H54 (cell line): ENCODE results near the gene SPPL3.
"Not testable (repeated sequence)": the region's sequence is repeated elsewhere in the genome, so short reads cannot be mapped to it uniquely, and the experiment has no call there.

Experiments
- DNase-seq: peaks from one replicate; pipeline ENCODE4 v3.0.0; 2011; ENCODE audit warnings: low spot score, mixed read lengths; ENCODE audit not compliant: insufficient read length
- FAIRE-seq: peaks from 3 replicates; lab custom pipeline; 2011; peaks lifted over from hg19 to GRCh38; lab: Jason Lieb, UNC
- POLR2A ChIP-seq: IDR thresholded peaks from 2 replicates; pipeline ENCODE4 v1.6.1; 2011; ENCODE audit warnings: low read depth, mild to moderate bottlenecking, low read length

The SPPL3 gene, protein sequence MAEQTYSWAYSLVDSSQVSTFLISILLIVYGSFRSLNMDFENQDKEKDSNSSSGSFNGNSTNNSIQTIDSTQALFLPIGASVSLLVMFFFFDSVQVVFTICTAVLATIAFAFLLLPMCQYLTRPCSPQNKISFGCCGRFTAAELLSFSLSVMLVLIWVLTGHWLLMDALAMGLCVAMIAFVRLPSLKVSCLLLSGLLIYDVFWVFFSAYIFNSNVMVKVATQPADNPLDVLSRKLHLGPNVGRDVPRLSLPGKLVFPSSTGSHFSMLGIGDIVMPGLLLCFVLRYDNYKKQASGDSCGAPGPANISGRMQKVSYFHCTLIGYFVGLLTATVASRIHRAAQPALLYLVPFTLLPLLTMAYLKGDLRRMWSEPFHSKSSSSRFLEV

DNA sequence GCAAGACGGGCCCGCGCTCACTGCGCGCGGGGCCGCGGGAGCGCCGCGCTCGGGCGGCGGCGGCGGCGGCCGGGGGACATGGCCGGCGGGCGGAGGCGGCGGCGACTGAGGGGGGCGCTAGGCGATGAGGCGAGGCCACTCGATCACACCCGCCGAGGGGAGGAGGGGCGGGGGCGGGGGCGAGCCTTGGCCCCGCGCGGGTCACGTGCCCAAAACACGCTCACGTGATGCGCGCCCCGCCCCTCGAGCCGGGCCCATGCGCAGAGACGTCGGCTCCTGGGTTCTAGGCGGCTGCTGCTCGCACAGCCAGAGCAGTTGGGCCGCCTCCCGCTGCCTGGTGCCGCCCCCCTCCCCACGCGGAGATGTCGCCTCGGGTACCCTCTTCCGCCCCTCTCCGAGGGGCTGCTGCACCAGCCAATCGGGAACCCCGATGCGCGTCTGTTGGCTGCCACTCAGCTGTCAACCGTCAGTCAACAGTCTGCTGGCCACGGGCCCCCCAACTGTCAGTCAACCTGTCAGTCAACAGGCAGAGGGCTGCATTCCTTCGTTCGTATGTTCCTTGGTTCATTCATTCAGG is at the start of gene SPPL3:
SPPL3 (minus strand) TSS at position 162 of the 577 bp plus-strand sequence. CDS start 491 bp downstream, outside the sequence.
- TF ChIP-seq POLR2A, result peak; percentile 67
- no peak for FAIRE-seq

DNA sequence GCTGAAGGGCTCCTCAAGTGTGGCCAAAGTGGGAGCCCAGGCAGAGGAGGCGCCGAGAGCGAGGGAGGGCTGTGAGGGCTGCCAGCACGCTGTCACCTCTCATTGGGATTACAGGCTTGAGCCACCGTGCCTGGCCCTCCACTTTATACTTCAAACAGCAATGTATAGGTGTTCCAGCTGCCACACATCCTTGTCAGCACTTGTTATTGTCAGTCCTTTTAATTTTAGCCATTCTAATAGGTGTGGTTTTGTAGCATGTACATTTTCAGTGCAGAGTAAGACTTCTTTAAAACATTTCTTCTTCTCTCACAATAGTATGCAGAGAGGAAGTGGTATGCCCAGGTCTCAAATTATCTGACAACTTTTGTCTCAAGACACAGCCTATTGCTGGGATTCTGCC is 46.6 kb upstream of the SPPL3 start:
- TF ChIP-seq POLR2A, result no peak
- DNase-seq (no peak), FAIRE-seq (no peak)

More for the DNA sequence above, at the start of gene SPPL3:
- peak; percentile 90 for DNase-seq

DNA sequence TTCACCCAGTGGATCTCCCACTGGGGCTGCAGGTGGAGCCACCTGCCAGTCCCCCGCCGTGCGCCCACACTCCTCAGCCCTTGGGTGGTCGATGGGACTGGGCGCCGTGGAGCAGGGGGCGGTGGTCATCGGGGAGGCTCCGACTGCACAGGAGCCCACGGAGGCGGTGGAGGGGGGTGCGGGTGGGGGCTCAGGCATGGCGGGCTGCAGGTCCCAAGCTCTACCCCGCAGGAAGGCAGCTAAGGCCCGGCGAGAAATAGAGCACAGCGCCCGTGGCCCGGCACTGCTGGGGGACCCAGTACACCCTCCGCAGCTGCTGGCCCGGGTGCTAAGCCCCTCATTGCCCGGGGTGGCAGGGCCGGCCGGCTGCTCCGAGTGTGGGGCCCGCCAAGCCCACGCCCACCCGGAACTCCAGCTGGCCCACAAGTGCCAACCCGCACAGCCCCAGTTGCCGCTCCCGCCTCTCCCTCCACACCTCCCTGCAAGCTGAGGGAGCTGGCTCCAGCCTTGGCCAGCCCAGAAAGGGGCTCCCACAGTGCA is 46.2 kb upstream of the SPPL3 start:
- not testable (repeated sequence) for DNase-seq, FAIRE-seq

DNA sequence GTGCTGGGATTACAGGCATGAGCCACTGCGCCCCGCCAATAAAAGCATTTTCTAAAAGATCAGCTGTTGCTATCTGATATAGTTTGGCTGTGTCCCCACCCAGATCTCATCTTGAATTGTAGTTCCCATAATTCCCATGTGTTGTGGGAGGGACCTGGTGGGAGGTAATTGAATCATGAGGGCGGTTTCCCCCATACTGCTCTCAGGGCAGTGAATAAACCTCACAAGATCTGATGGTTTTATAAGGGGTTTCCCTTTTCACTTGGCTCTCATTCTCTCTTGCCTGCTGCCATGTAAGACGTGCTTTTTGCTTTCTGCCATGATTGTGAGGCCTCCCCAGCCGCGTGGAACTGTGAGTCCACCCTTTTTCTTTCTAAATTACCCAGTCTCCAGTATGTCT is 41.4 kb upstream of the SPPL3 start:
- DNase-seq, FAIRE-seq: not testable (repeated sequence)

DNA sequence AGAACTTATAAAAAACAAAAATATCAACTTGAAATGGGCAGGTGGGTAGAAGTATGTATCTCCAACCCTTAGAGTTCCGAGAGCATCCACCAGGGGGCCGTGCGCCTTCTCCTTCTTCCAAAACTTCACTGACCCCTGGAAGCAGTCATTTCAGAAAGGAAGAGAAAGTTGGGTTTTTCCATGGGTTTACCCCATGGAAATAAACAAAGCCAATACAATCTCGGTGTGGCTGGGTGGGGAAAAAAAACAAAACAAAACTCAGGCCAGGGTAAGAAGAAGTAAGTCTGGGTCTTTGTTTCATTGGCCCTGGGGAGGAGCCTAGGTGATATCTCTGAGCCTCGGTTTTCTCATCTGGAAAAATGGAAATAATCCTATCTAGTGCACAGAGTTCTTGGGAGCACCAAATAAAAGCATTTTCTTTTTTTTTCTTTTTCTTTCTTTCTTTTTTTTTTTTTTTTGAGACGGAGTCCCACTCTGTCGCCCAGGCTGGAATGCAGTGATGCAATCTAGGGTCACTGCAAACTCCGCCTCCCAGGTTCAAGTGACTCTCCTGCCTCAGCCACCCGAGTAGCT is 40.6 kb upstream of the SPPL3 start:
- FAIRE-seq (no peak), DNase-seq (peak; percentile 54)
- TF ChIP-seq POLR2A, result no peak

DNA sequence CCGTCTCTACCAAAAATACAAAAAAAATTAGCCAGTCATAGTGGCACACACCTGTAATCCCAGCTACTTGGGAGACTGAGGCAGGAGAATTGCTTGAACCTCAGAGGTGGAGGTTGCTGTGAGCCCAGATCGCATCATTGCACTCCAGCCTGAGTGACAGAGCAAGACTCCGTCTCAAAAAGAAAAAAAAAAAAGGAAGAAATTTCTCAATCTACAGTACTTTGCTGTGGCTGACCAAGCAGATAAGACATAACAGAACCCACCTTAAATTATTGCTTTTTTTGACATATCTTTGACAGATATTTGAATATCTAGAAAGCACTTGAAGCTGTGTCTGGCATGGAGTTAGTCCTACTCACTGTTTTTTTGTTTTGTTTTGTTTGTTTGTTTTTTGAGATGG is 39.3 kb upstream of the SPPL3 start:
- no peak for TF ChIP-seq POLR2A
- DNase-seq (no peak), FAIRE-seq (no peak)

DNA sequence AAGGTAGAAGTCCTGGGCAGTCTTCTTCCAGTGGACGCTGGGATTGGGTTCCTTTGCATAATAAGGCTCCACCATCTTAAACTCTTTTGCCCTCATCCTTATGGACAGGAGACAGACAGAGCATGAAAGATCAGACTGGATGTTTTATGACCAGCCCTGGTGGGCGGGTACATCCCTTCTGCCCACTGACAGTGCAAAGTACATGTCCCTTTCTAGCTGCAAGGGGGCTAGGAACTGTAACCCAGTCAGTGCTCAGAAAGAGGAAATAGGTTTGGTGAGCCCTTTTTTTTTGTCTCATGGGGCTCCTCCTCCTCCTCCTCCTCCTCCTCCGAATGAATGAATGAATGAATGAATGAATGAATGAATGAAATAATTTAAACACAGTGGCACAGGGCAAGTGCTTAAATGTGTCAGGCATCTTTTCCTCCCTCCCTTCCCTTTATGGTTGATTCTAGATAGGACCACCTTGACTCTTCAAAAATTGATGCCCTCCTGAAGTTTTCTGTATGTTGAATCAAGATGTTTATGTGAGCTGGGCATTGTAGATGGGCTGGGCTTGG is 37.8 kb upstream of the SPPL3 start:
- no peak for FAIRE-seq
- TF ChIP-seq POLR2A, result no peak
- no peak for DNase-seq

DNA sequence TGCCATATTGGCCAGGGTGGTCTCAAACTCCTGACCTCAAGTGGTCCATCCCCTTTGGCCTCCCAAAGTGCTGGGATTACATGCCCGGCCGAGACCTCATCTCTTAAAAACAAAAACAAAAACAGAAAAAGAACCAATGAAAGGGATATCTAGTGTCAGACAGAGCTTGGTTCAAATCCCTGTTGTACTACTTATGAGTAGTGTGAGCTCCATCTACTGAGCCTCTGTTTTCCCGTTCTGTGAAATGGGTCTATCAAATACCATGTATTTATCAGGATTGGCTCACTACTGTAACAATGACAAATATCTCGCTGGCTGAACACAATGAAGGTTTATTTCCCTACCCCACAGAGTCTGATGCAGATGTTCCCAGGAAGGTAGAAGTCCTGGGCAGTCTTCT is 37.3 kb upstream of the SPPL3 start:
- FAIRE-seq, result no peak
- DNase-seq, result no peak
- no peak for TF ChIP-seq POLR2A

DNA sequence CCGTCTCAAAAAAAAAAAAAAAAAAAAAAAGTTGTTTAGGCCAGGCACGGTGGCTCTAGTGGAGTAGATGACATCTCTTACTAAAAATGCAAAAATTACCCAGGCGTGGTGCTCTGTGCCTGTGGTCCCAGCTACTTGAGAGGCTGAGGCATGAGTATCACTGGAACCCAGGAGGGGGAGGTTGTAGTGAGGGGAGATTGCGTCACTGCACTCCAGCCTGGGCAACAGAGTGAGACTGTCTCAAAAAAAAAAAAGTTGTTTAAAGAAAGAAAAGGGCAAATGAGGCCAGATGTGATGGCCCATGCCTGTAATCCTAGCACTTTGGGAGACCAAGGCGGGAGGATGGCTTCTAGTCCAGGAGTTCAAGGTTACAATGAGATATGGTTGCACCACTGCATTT is 36.6 kb upstream of the SPPL3 start:
- no peak for FAIRE-seq
- DNase-seq, result no peak
- no peak for TF ChIP-seq POLR2A

DNA sequence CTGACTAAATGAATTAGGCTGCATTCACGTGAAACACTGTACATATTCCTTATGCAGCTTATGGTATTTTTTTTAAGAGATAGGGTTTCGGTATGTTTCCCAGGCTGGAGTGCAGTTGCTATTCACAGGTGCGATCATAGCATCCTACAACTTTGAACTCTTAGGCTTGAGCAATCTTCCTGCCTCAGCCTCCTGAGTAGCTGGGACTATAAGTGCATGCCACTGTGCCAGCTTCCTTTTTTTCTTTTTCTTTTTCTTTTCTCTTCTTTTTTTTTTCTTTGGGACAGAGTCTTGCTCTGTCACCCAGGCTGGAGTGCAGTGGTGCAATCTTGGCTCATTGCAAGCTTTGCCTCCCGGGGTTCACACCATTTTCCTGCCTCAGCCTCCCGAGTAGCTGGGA is 35.8 kb upstream of the SPPL3 start:
- DNase-seq (no peak), FAIRE-seq (no peak)
- no peak for TF ChIP-seq POLR2A

DNA sequence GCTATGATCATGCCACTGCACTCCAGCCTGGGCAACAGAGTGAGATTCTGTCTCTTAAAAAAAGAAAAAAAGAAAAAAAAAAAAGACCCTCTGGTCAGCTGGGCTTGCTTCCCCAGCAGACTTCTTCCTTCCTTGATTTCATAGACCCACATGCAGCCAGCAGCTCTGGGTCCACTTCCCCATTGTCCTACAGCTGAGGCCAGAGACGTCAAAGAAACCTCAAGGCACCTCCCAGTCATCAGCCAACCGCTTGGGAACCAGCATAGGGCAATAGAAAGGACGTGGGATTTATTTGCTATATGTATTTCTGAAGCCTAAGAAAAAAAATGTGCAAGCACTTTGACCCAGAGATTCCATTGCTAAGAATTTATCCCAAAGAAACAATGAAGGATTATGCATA is 35.4 kb upstream of the SPPL3 start:
- FAIRE-seq (no peak), DNase-seq (no peak)
- no peak for TF ChIP-seq POLR2A

DNA sequence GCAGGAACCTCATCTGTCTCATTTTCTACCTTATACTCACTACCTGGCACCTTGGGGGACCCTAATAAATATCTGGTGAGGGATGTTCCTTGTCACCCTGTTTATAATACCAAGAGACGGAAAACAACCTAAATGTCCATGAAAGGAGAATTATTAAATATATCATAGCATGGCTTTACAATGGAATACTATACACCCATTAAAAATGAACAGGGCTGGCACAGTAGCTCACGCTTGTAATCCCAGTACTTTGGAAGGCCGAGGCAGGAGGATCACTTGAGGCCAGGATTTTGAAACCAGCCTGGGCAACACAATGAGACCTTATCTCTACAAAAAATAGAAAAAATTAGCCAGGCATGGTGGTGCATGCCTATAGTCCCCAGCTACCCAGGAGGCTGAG is 34.3 kb upstream of the SPPL3 start:
- no peak for FAIRE-seq
- no peak for TF ChIP-seq POLR2A
- no peak for DNase-seq

DNA sequence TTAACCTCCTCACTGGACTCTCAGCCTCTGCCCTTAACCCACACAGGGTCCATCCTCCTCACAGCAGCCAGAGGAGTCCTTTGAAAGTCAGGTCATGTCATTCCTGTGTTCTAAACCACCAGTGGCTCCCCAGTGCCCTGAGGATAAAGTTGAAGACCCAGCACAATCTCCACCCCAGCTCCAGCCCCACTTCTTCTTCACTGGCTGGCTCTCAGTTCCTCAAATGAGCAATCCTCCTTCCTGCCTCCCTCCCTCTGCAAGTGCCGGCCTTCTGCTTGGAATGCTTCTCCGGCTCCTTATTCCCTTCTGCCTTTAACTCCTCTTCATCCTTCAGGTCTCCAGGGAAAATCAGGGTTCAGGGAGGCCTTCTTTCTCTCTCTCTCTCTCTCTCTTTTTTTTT is 32.0 kb upstream of the SPPL3 start:
- FAIRE-seq, result no peak
- no peak for TF ChIP-seq POLR2A
- no peak for DNase-seq

DNA sequence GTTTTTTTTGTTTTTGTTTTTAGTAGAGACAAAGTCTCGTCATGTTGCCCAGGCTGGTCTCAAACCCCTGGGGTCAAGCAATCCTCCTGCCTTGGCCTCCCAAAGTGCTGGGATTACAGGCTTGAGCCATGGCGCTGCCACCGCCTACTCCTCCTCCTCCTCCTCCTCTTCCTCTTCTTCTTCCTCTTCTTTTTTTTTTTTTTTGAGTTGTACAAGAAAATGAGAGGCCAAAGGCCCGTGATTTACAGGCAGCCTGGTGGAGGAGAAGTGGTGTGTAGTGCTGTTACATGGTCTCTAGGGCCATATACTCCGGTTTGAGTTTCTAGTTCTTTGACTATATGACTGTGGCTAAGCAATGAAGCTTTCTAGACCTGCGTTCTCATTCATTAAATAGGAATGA is 29.6 kb upstream of the SPPL3 start:
- FAIRE-seq, result no peak
- no peak for DNase-seq

DNA sequence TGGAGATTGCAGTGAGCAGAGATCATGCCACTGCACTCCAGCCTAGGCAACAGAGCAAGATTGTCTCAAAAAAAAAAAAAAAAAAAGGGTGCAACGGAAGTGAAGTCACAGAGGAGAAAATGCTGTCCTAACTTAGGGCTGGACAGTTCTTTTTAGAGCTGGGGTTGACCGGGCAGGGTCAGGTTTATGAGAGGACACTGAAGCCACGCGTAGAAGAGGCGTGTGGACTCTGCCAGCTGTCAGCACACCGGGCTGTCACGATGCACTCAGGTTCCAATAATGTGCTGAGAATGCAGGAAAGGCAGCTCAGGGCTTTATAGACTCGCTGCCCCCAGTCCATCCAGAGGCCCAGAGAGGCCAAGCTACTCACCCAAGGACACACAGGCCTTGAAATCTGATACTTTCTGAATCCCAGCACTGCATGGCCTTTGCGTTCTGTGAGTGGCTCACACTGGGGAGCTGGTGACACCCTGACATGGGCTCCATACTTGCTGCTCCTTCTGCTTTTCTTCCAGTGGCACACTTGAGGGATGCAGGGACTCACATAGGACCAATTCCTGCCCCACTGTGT is 28.9 kb upstream of the SPPL3 start:
- DNase-seq (no peak), FAIRE-seq (no peak)
- no peak for TF ChIP-seq POLR2A

More for the DNA sequence above, 29.6 kb upstream of the SPPL3 start:
- no peak for TF ChIP-seq POLR2A
